Activated naive CD4-positive, alpha-beta T cell (primary cell): ENCODE data around the gene ARR3.
"Not testable (repeated sequence)": the region's sequence is repeated elsewhere in the genome, so short reads cannot be mapped to it uniquely, and the experiment has no call there.

Experiments
- DNase-seq, 4 experiments: peaks; one replicate each; lab custom pipeline; 2025; lab: John Stamatoyannopoulos, UW

Gene ARR3

DNA sequence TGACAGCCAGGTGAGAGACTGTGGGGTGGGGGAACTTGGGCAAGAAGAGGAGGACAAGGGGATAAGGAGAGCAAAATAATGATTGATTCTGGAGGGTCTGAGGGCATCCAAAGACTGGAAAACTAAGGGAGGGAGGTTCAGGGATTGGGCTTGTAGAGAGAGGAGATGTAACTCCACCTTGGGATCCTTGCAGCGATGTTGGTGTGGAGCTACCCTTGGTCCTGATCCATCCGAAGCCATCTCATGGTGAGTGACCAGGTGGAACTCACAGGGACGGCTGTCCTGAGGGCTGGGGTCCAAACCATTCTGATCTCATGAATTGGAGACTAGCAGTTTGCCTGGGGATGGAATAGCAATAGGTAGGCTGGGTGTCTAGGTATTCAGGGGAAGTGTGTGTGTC, 12.4 kb downstream of the ARR3 start:
- DNase-seq: no peak

DNA sequence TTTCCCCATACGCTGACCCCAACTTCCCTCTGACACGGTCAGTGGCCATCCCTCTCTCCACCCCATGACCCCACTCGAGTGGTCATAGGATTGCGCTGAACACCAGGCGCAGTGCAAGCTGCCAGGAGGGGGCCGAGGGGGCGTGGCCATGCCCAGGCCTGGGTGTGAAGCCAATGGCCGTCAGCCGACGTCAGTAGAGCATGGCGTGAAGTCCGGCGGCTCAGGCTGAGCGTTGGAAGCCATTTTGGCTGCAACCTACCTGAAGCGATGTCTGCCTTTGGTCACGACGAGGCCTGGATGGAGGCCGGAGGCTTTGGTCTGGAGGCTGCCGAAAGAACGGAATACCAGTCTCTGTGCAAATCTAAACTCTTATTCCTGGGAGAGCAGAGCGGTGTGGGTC, 13.8 kb downstream of the ARR3 start, which contains the start of gene RAB41:
TSS of gene RAB41 (plus strand) at position 222 of the 400 bp plus-strand sequence. CDS start at position 268, 46 bp downstream.
- DNase-seq: no peak

DNA sequence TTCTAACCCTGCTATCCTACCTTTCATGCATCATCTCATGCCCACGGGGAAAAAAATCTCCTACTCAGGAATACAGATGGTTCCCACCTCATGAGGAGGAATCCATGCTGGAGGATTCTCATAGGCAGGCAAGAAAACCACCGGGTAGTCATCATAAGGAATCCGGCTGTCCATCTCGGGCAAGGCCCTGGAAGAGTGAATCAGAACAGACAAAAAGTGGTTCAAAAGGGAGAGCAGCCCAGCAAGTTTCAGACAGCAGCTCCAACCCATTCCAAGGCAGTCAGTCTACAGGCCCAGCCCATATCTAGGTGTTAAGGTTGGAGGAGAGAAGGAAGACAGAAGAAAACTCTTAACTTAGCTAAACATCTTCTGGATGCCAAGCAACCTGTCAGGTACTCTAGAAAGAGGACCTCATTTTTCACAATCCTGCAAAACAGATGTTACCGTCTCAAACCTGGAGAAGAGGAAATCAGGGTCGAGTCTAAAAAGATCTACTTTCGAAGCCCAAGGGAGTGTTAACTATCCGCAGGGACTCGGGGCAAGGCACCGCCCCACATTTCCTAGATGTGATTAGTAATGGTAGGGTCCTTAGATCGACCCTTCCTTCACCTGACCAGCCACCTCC, 21.1 kb downstream of the ARR3 start:
- DNase-seq: no peak

DNA sequence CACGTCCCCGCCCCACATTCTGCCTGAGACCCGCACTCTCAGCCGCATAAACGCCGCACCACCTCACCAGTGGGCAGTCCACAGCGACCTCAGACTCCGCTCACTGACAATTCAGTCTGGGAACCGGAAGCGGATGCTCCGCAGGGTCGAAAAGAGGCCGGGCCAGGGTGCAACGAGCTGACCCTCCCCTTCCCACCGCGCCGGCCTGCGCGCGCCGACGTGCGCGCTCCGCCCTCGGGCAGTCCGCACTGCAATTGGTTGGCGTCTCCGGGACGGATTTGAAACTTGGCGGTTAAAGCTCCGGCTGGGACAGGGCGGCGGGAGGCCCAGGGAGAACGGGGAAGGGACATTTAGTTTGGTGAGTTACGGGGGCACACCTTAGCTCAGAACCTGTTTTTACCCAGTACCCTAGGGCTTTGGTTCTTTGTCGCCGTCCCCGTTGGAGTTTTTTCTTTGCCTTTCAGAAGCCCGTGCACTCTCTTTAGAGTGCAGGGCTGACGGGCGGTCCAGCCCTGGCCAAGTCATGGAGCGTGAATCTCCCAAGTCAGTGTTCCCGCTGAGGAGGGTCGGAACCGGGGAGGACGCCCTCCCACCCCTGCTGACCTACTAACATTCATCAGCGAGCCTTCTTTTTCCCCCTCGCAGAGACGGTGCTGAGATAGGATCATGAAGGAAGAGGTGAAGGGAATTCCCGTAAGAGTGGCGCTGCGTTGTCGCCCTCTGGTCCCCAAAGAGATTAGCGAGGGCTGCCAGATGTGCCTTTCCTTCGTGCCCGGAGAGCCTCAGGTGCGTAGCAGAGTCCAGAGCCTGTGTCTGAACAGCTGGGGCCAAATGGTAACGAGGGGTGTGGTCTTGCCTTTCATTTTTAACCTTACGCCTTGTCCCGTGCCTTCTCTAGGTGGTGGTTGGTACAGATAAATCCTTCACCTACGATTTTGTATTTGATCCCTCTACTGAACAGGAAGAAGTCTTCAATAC, 21.9 kb downstream of the ARR3 start, which contains the start of the genes KIF4A and PDZD11:
TSS of gene KIF4A (plus strand) at position 312 of the 978 bp plus-strand sequence. CDS start at position 667, 355 bp downstream.
TSS of gene PDZD11 (minus strand) at position 135 of the 978 bp plus-strand sequence. CDS start 586 bp downstream, outside the sequence.
- peak; percentile 11 to 53 (median 24) for DNase-seq

DNA sequence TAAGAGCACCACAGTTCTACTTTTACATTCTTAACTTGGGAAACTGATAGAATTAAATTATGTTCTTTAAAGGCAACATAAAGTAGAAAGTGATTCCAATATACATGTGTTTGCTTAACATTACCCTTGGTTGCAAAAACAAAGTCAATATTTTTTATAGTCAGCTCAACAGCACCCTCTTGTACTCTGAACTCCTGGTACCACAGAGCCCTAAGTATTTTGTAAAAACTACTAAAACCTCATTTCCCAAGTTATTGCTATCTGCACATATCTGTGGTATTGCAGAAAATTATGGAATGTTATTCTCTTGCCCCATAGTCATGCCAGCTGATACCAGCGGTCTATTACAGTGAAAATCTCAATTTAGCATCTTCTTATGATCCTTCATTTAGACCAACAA, 24.7 kb downstream of the ARR3 start:
- no peak for DNase-seq

DNA sequence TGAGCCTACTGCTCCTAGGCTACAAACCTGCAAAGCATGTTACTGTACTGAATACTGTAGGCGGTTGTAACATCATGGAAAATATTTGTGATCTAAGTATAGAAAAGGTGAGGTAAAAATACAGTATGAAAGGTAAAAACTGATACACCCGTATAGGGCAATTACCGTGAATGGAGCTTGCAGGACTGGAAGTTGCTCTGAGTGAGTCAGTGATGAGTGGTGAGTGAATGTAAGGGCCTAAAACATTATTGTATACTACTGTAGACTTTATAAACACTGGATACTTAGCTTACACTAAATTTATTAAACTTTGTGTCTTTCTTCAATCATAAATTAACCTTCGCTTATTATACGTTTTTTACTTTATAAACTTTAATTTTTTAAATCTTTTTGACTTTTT, 25.5 kb downstream of the ARR3 start:
- DNase-seq: no peak

DNA sequence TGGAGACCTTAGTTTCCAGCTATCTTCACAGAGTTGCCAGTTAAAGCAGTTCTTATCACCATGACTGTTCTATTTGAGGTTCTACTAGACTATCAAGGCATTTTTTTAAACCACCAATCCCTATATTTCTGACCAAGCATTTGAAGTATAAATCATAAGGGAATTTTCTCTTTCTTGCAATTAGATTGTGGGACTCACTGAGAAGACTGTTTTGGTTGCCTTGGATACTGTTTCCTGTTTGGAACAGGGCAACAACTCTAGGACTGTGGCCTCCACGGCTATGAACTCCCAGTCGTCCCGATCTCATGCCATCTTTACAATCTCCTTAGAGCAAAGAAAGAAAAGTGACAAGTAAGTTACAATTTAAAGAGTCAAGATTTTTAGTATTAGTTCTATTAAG, 33.6 kb downstream of the ARR3 start:
- no peak for DNase-seq

DNA sequence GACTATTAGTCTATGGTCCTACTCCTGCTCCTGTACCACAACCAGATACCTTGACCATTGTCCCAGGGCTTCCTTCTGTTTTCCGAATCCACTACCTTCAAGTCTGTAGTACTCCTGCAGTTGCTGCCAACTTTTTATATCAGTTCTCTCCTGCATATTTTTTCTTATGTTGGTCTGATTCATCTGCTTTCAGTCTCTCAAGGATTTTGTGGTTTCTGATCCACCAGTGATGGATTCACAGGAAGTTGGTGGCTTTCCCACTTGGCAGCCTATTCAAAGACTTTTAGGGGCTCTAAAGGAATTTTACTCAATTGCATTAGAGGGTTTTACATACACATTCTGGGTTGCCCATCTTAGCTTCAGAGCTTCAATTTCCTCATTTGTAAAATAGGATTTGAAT, 45.4 kb downstream of the ARR3 start:
- no peak for DNase-seq

DNA sequence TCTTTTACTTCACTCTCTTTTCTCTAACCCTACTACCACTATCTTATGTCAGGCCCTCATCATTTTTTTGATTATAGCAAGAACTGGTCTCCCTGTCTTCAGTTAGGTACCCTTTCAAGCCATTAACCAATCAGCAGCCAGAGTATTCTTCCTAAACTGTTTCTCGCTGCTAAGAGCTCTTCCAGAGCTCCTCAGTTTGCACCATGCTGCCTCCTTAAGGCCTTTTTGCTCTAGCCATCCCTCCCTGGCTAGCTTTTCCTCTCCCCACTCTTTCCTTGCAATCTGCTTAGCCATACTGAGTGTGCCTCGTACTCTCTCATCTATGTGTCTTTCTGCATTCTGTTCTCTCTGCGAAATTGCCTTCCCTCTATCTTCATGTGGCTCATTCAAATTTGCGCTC, 54.6 kb downstream of the ARR3 start:
- DNase-seq: no peak

DNA sequence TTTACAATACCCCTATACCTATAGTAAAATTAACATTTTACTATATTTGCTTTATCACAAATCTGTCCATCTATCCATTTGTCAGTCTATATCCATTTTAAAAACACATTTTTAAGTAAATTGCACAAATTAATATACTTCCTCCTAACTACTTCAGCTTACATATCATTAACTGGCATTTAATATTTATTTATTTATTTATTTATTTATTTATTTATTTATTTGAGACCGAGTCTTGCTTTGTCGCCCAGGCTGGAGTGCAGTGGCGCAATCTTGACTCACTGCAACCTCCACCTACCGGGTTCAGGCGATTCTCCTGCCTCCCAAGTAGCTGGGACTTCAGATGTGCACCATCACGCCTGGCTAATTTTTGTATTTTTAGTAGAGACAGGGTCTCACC, 55.5 kb downstream of the ARR3 start:
- DNase-seq: not testable (repeated sequence)

DNA sequence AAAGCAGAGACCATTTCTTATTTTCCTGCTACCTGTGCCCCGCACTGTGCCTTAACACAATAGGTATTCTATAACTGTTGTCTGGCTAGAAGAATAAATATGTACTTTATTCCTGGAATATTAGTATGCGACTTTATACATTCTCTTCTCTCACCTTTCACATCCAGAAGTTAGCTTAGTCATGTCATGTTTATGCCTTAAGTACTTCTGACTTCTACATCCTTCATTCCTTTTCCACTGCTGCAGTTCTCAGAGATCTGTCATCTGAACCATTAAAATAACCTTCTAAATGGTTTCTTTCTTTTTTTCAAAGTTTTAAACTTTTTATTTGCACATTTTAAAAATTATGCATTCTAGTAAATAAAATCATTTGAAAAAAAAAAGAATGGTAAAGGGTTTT, 56.2 kb downstream of the ARR3 start:
- DNase-seq: no peak

DNA sequence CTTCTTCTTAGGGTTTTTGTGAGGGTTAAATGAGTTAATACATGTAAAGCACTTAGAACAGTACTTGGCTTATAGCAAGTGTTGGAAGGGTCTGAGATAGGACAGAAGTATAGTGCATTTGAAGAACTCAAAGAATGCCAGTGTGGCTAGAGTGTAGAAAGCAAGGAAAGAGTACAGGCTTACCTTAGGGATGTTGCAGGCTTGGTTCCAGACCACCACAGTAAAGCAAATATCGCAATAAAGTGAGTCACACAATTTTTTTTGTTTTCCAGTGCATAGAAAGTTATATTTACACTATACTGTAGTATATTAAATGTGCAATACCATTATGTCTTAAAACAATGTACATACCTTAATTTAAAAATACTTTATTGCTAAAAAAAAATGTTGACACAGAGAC, 63.0 kb downstream of the ARR3 start:
- DNase-seq: no peak
